GM19397 (cell line): Measurements from ENCODE around the gene NARF.
A peak's percentile ranks its signal among the peaks of the same experiment; 100 is the strongest.

Experiments
- ATAC-seq: cut with Tn5 transposase; IDR thresholded peaks from one replicate; pipeline ENCODE4 v1.9.1; 2021; ENCODE audit warnings: mild to moderate bottlenecking, moderate library complexity; ENCODE audit not compliant: unreplicated experiment

Gene NARF

GRCh38 chr17:82470065-82470464, 11.5 kb downstream of the NARF start:
- no peak for ATAC-seq

- ATAC-seq, result no peak
Measured at GRCh38 chr17:82474223-82475010, 15.9 kb downstream of the NARF start.

- ATAC-seq, result no peak
Measured at GRCh38 chr17:82475458-82475857, 16.9 kb downstream of the NARF start.

GRCh38 chr17:82477934-82478333, 19.4 kb downstream of the NARF start:
- no peak for ATAC-seq

GRCh38 chr17:82479602-82480001, 21.1 kb downstream of the NARF start:
- ATAC-seq, result no peak

- no peak for ATAC-seq
Measured at GRCh38 chr17:82480318-82480717, 21.8 kb downstream of the NARF start.

GRCh38 chr17:82483204-82483660, 24.7 kb downstream of the NARF start:
- ATAC-seq, result no peak

- no peak for ATAC-seq
Measured at GRCh38 chr17:82483836-82484235, 25.3 kb downstream of the NARF start.

GRCh38 chr17:82486231-82487094, 27.9 kb downstream of the NARF start:
- no peak for ATAC-seq

- ATAC-seq, result no peak
Measured at GRCh38 chr17:82487910-82488309, 29.4 kb downstream of the NARF start.

GRCh38 chr17:82489117-82489516, 30.6 kb downstream of the NARF start:
- no peak for ATAC-seq

GRCh38 chr17:82489851-82490511, 31.4 kb downstream of the NARF start:
- ATAC-seq, result no peak

GRCh38 chr17:82490512-82491195, 32.1 kb downstream of the NARF start:
- no peak for ATAC-seq

GRCh38 chr17:82491196-82491530, 32.6 kb downstream of the NARF start:
- no peak for ATAC-seq

- ATAC-seq, result no peak
Measured at GRCh38 chr17:82491533-82491932, 33.0 kb downstream of the NARF start.

GRCh38 chr17:82492643-82493225, 34.2 kb downstream of the NARF start:
- ATAC-seq, result no peak

GRCh38 chr17:82493226-82493781, 34.8 kb downstream of the NARF start:
- no peak for ATAC-seq

- ATAC-seq, result peak; percentile 48
Measured at GRCh38 chr17:82494236-82495055, 35.9 kb downstream of the NARF start.

- no peak for ATAC-seq
Measured at GRCh38 chr17:82495844-82496528, 37.4 kb downstream of the NARF start.
